Suppressor macrophage (primary cell): ENCODE data around the gene ZDHHC18.
A peak's percentile ranks its signal among the peaks of the same experiment; 100 is the strongest.
"Not testable (repeated sequence)": the region's sequence is repeated elsewhere in the genome, so short reads cannot be mapped to it uniquely, and the experiment has no call there.

ENCODE experiments used
- DNase-seq, 4 experiments: peaks; one replicate each; pipeline ENCODE4 v3.0.0-alpha.2; 2020 to 2022

The ZDHHC18 gene

GRCh38 chr1:26858891-26859640 is 32.6 kb downstream of the ZDHHC18 start:
- no peak for DNase-seq

- DNase-seq = no peak
Measured at GRCh38 chr1:26861286-26861701, 34.8 kb downstream of the ZDHHC18 start.

- no peak for DNase-seq
Measured at GRCh38 chr1:26861889-26862378, 35.4 kb downstream of the ZDHHC18 start.

- no peak for DNase-seq
Measured at GRCh38 chr1:26862781-26863684, 36.5 kb downstream of the ZDHHC18 start, which contains the start of gene SFN. Gene SFN (plus strand): TSS chr1:26863149. CDS start chr1:26863213, 64 bp downstream.

GRCh38 chr1:26863685-26864077 is 37.2 kb downstream of the ZDHHC18 start:
- no peak for DNase-seq

- peak; percentile 98 to 99 (median 98) for DNase-seq
Measured at GRCh38 chr1:26864610-26865480, 38.4 kb downstream of the ZDHHC18 start.

GRCh38 chr1:26873097-26873496 is 46.6 kb downstream of the ZDHHC18 start:
- DNase-seq = not testable (repeated sequence)

- no peak for DNase-seq
Measured at GRCh38 chr1:26874896-26875295, 48.4 kb downstream of the ZDHHC18 start.

GRCh38 chr1:26877326-26877725 is 50.8 kb downstream of the ZDHHC18 start:
- no peak for DNase-seq

- DNase-seq = no peak
Measured at GRCh38 chr1:26879793-26880192, 53.3 kb downstream of the ZDHHC18 start.

GRCh38 chr1:26881611-26882010 is 55.1 kb downstream of the ZDHHC18 start:
- DNase-seq = not testable (repeated sequence)

GRCh38 chr1:26882696-26883463 is 56.4 kb downstream of the ZDHHC18 start:
- no peak for DNase-seq

GRCh38 chr1:26887125-26887524 is 60.6 kb downstream of the ZDHHC18 start:
- DNase-seq = peak; percentile 31 to 53 (median 45)

- DNase-seq = no peak
Measured at GRCh38 chr1:26888231-26888630, 61.7 kb downstream of the ZDHHC18 start.

- DNase-seq = peak; percentile 78 to 90 (median 85)
Measured at GRCh38 chr1:26889551-26890466, 63.3 kb downstream of the ZDHHC18 start, which contains the start of gene GPN2. Gene GPN2 (minus strand): TSS chr1:26890283. CDS start chr1:26890096, 187 bp downstream.

- DNase-seq = no peak
Measured at GRCh38 chr1:26890467-26890796, 63.9 kb downstream of the ZDHHC18 start.

GRCh38 chr1:26894263-26894662 is 67.8 kb downstream of the ZDHHC18 start:
- DNase-seq = no peak

GRCh38 chr1:26897351-26897750 is 70.9 kb downstream of the ZDHHC18 start:
- DNase-seq = no peak

GRCh38 chr1:26900001-26900814 is 73.7 kb downstream of the ZDHHC18 start, which contains the start of gene GPATCH3:
Gene GPATCH3 (minus strand): TSS chr1:26900467. CDS start chr1:26900442, 25 bp downstream.
- DNase-seq = peak; percentile 93 to 98 (median 95)
